Measurements from ENCODE around the gene ADGRG6. TPM values are rescaled to one million over a fixed set of nuclear protein-coding genes. Genes with fewer than 3 reads are reported as not detected.

The ADGRG6 gene
- polyA plus RNA-seq, 1 of the 3 experiments (the other 2 are of a cell fraction), result 61.5 TPM

DNA sequence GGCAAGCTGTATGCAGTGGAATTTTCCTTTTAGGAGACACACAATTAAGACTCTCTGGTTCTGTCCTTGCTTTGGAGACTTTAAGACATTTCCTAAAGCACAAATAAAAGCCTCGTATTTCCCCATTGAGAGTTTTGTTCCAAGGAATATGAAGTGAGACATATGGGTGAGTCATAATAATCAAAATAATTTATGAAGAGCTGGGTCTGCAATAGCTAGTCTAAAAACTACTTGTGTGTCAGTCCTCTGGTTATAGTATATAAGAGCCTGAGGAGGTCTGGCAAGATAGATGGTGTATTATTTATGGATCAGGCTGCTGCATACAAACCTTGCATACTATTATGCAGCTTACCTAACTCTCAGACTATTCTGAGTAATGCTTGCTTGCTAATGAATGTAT lies 142.6 kb downstream of the ADGRG6 start:
- H3K4me2 ChIP-seq, result peak overlapping the region; percentile 54; the same call in 1 of the 2 replicates
- no peaks in the 10 kb centered on the region for H3K27me3 ChIP-seq (ENCODE audit: insufficient read depth)
- H3K9ac ChIP-seq, result no peak overlapping the region
- WGBS (ENCODE audit: low lambda C conversion rate), result 28% methylated on average over 1 of the region's 1 CpG
- ChIA-PET POLR2A (no interaction called here), CTCF (interaction anchor here (1.3 kb wide), 1 partner anchor 289 kb away, joined by 3 read pairs; no protein-coding TSS in a partner anchor)
- H3F3A ChIP-seq (replicated peaks; ENCODE audit: insufficient read depth), result peaks cover 22% of the 10 kb centered on the region
- H2AFZ ChIP-seq (ENCODE audit: low read depth), result no peak overlapping the region
- no peak for DNase-seq
- H3K4me3 ChIP-seq (ENCODE audit: low read depth in 2 of 2, low read length in 1 of 2), result no peak overlapping the region
- no peaks in the 10 kb centered on the region for H3K9me3 ChIP-seq
- peaks cover 55 to 75% of the 10 kb centered on the region in 2 experiments for H3K36me3 ChIP-seq (replicated peaks in 1 of 2; ENCODE audit: control insufficient read depth in 1 of 2, insufficient read depth in 2 of 2, low read length in 1 of 2)
- H4K20me1 ChIP-seq (ENCODE audit: insufficient read depth), result no peaks in the 10 kb centered on the region
- 0 out of 2 replicates have a peak, but pooled peaks have one; percentile 21 for TF ChIP-seq FOSL2 (IDR thresholded peaks at IDR 0.05; ENCODE audit: borderline replicate concordance, low read depth)
- TF ChIP-seq POLR2AphosphoS5 (IDR thresholded peaks at IDR 0.05; ENCODE audit: low read depth, low read length), result no peak
- TF ChIP-seq, protein P1, sequence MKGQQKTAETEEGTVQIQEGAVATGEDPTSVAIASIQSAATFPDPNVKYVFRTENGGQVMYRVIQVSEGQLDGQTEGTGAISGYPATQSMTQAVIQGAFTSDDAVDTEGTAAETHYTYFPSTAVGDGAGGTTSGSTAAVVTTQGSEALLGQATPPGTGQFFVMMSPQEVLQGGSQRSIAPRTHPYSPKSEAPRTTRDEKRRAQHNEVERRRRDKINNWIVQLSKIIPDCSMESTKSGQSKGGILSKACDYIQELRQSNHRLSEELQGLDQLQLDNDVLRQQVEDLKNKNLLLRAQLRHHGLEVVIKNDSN (IDR thresholded peaks at IDR 0.05; ENCODE audit: borderline replicate concordance, low read depth), result no peak
- TF ChIP-seq, protein P2, sequence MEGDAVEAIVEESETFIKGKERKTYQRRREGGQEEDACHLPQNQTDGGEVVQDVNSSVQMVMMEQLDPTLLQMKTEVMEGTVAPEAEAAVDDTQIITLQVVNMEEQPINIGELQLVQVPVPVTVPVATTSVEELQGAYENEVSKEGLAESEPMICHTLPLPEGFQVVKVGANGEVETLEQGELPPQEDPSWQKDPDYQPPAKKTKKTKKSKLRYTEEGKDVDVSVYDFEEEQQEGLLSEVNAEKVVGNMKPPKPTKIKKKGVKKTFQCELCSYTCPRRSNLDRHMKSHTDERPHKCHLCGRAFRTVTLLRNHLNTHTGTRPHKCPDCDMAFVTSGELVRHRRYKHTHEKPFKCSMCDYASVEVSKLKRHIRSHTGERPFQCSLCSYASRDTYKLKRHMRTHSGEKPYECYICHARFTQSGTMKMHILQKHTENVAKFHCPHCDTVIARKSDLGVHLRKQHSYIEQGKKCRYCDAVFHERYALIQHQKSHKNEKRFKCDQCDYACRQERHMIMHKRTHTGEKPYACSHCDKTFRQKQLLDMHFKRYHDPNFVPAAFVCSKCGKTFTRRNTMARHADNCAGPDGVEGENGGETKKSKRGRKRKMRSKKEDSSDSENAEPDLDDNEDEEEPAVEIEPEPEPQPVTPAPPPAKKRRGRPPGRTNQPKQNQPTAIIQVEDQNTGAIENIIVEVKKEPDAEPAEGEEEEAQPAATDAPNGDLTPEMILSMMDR (IDR thresholded peaks at IDR 0.05), result no peak
- no peak for TF ChIP-seq NFIC (IDR thresholded peaks at IDR 0.05; ENCODE audit: borderline replicate concordance)
- no peak for TF ChIP-seq RCOR1 (IDR thresholded peaks at IDR 0.05; ENCODE audit: low read length)
- no peak for TF ChIP-seq GATA2 (CRISPR knock-in tag; IDR thresholded peaks at IDR 0.05)
- TF ChIP-seq NRF1 (IDR thresholded peaks at IDR 0.05; ENCODE audit: low read depth, low read length), result no peak
- TF ChIP-seq FOXJ3 (CRISPR knock-in tag; IDR thresholded peaks at IDR 0.05), result no peak
- TF ChIP-seq EP300 (IDR thresholded peaks at IDR 0.05; ENCODE audit: borderline replicate concordance in 1 of 2, low read depth in 1 of 2, low read length in 1 of 2), result no peak
- TF ChIP-seq MEF2A (IDR thresholded peaks at IDR 0.05; ENCODE audit: borderline replicate concordance, low read depth), result 0 out of 2 replicates have a peak, but pooled peaks have one; percentile 26
- TF ChIP-seq YY1 (IDR thresholded peaks at IDR 0.05; ENCODE audit: low read depth), result no peak
- no peak for TF ChIP-seq SMC3 (IDR thresholded peaks at IDR 0.05; ENCODE audit: low read depth, low read length)
- TF ChIP-seq TCF12 (IDR thresholded peaks at IDR 0.05), result 0 out of 2 replicates have a peak, but pooled peaks have one; percentile 8
- TF ChIP-seq, protein P3, sequence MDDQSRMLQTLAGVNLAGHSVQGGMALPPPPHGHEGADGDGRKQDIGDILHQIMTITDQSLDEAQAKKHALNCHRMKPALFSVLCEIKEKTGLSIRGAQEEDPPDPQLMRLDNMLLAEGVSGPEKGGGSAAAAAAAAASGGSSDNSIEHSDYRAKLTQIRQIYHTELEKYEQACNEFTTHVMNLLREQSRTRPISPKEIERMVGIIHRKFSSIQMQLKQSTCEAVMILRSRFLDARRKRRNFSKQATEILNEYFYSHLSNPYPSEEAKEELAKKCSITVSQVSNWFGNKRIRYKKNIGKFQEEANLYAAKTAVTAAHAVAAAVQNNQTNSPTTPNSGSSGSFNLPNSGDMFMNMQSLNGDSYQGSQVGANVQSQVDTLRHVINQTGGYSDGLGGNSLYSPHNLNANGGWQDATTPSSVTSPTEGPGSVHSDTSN (IDR thresholded peaks at IDR 0.05), result peak; percentile 29
- TF ChIP-seq JUND (IDR thresholded peaks at IDR 0.05), result peak; percentile 23
- TF ChIP-seq FOXM1 (IDR thresholded peaks at IDR 0.05; ENCODE audit: low read depth), result no peak
- H3K79me2 ChIP-seq (ENCODE audit: insufficient read depth), result no peaks in the 10 kb centered on the region
- H3K27ac ChIP-seq (ENCODE audit: low read depth in 2 of 2, low read length in 1 of 2), result peak overlapping the region in 1 of 2 experiments; percentile 82; a peak in 3 of 4 replicates
- peaks cover 3 to 19% of the 10 kb centered on the region in 2 experiments; a peak in 3 of 4 replicates for H3K4me1 ChIP-seq (ENCODE audit: control insufficient read depth in 1 of 2, insufficient read depth in 2 of 2, low read depth in 1 of 2, low read length in 1 of 2)
- H3K9me2 ChIP-seq, result no peaks in the 10 kb centered on the region
